ENCODE data around the gene SPRY1. TPM values are rescaled to one million over a fixed set of nuclear protein-coding genes. Genes with fewer than 3 reads are reported as not detected.
A peak's percentile ranks its signal among the peaks of the same experiment; 100 is the strongest.

SPRY1 gene
- total RNA-seq, 1 donor from 2014 or later, result 146 TPM

GRCh38 chr4:123366144-123366748, 30.3 kb upstream of the SPRY1 start:
- no peak for DNase-seq (ENCODE audit: low spot score)
- ATAC-seq, result no peak
- intact Hi-C loops (cut with DNase I), result no loop called here

GRCh38 chr4:123378794-123379193, 17.8 kb upstream of the SPRY1 start:
- no peak for ATAC-seq
- intact Hi-C loops (cut with DNase I), result no loop called here
- no peak for DNase-seq (ENCODE audit: low spot score)

- ATAC-seq, result no peak
- intact Hi-C loops (cut with DNase I), result no loop called here
- DNase-seq (ENCODE audit: low spot score), result no peak
Measured at GRCh38 chr4:123379392-123379791, 17.2 kb upstream of the SPRY1 start.

- DNase-seq (ENCODE audit: low spot score), result no peak
- intact Hi-C loops (cut with DNase I), result no loop called here
- no peak for ATAC-seq
Measured at GRCh38 chr4:123380728-123381716, 15.6 kb upstream of the SPRY1 start.

GRCh38 chr4:123381996-123382395, 14.6 kb upstream of the SPRY1 start:
- intact Hi-C loops (cut with DNase I), result no loop called here
- no peak for ATAC-seq
- DNase-seq (ENCODE audit: low spot score), result no peak

- ATAC-seq, result no peak
- intact Hi-C loops (cut with DNase I), result no loop called here
- no peak for DNase-seq (ENCODE audit: low spot score)
Measured at GRCh38 chr4:123383566-123383965, 13.0 kb upstream of the SPRY1 start.

- intact Hi-C loops (cut with DNase I), result no loop called here
- ATAC-seq (no peak), DNase-seq (ENCODE audit: low spot score) (no peak)
Measured at GRCh38 chr4:123386609-123387008, 10.0 kb upstream of the SPRY1 start.

GRCh38 chr4:123390846-123391456, 5.6 kb upstream of the SPRY1 start:
- intact Hi-C loops (cut with DNase I), result no loop called here
- DNase-seq (ENCODE audit: low spot score) (no peak), ATAC-seq (no peak)

GRCh38 chr4:123393721-123394120, 2.9 kb upstream of the SPRY1 start:
- intact Hi-C loops (cut with DNase I), result no loop called here

GRCh38 chr4:123397144-123398065, 810 bp downstream of the SPRY1 start:
- intact Hi-C loops (cut with DNase I), result no loop called here
- DNase-seq (ENCODE audit: low spot score), result peak; percentile 65
- ATAC-seq, result peak; percentile 22

More at GRCh38 chr4:123393721-123394120, 2.9 kb upstream of the SPRY1 start:
- DNase-seq (ENCODE audit: low spot score), result no peak
- no peak for ATAC-seq

- intact Hi-C loops (cut with DNase I), result no loop called here
- peak; percentile 63 for ATAC-seq
- peak; percentile 78 for DNase-seq (ENCODE audit: low spot score)
Measured at GRCh38 chr4:123398066-123398852, 1.7 kb downstream of the SPRY1 start.

- intact Hi-C loops (cut with DNase I), result no loop called here
- DNase-seq (ENCODE audit: low spot score), result peak; percentile 75
Measured at GRCh38 chr4:123398853-123399626, 2.4 kb downstream of the SPRY1 start.

GRCh38 chr4:123399627-123400358, 3.2 kb downstream of the SPRY1 start:
- intact Hi-C loops (cut with DNase I), result no loop called here
- peak; percentile 27 for ATAC-seq
- no peak for DNase-seq (ENCODE audit: low spot score)

More at GRCh38 chr4:123398853-123399626, 2.4 kb downstream of the SPRY1 start:
- ATAC-seq, result peak; percentile 82

GRCh38 chr4:123401271-123402120, 4.9 kb downstream of the SPRY1 start:
- intact Hi-C loops (cut with DNase I), result no loop called here
- ATAC-seq (no peak), DNase-seq (ENCODE audit: low spot score) (no peak)

GRCh38 chr4:123402121-123402465, 5.5 kb downstream of the SPRY1 start:
- ATAC-seq (no peak), DNase-seq (ENCODE audit: low spot score) (no peak)
- intact Hi-C loops (cut with DNase I), result no loop called here

GRCh38 chr4:123403080-123403604, 6.5 kb downstream of the SPRY1 start:
- intact Hi-C loops (cut with DNase I), result no loop called here
- ATAC-seq (no peak), DNase-seq (ENCODE audit: low spot score) (no peak)
